Activated CD8-positive, alpha-beta T cell treated with anti-CD3 and anti-CD28 coated beads, Interleukin-2, amount 10 ng/mL, durations not matched to agents 7 days and 5 days (primary cell): ENCODE measurements around the gene FAM229A. TPM values are rescaled to one million over a fixed set of nuclear protein-coding genes. Genes with fewer than 3 reads are reported as not detected.

ENCODE experiments used
- ATAC-seq: fragments of 150-1000 bp; cut with Tn5 transposase; one replicate; pipeline ENCODE4 v1.10.0; 2021; ENCODE audit warnings: moderate library complexity
- CTCF ChIA-PET: fragments of 350-600 bp; sonication (Branson Sonifier 250); formaldehyde crosslinking; loops from one replicate; lab custom pipeline; 2021; ENCODE audit warnings: antibody characterized with exemption; lab: Charles Lee
- POLR2A ChIA-PET: fragments of 350-600 bp; sonication (Branson Sonifier 250); formaldehyde crosslinking; loops from one replicate; lab custom pipeline; 2021; ENCODE audit warnings: antibody characterized with exemption; lab: Charles Lee
- DNase-seq: peaks from one replicate; pipeline ENCODE4 v3.0.0-alpha.2; 2020
- H3K27ac Mint-ChIP-seq: one replicate; pipeline ENCODE4 v1.8.0; 2021; ENCODE audit warnings: mild to moderate bottlenecking, mixed read lengths
- H3K27me3 Mint-ChIP-seq: one replicate; pipeline ENCODE4 v1.8.0; 2021; ENCODE audit warnings: low read depth, mixed read lengths
- H3K36me3 Mint-ChIP-seq: one replicate; pipeline ENCODE4 v1.8.0; 2021; ENCODE audit warnings: low read depth, mixed read lengths
- H3K4me1 Mint-ChIP-seq: one replicate; pipeline ENCODE4 v1.8.0; 2021; ENCODE audit warnings: low read depth, mixed read lengths
- H3K4me3 Mint-ChIP-seq: one replicate; pipeline ENCODE4 v1.8.0; 2021; ENCODE audit warnings: mild to moderate bottlenecking, mixed read lengths
- H3K9me3 Mint-ChIP-seq: one replicate; pipeline ENCODE4 v1.8.0; 2022; ENCODE audit warnings: mixed read lengths; ENCODE audit not compliant: insufficient read depth
- total RNA-seq, 2 experiments: library from RNA; stranded (reverse); gene quantifications; one replicate each; pipeline ENCODE4 v1.2.3, GENCODE V29; 2021

Gene FAM229A
- total RNA-seq, 2 experiments from 2014 or later, result 2.6 to 3.2 TPM

GRCh38 chr1:32335790-32336590 lies 26.3 kb downstream of the FAM229A start, which contains the start of gene MARCKSL1:
Gene MARCKSL1 (minus strand): TSS chr1:32336233. CDS start chr1:32336033, 200 bp downstream.
- H3K4me1 Mint-ChIP-seq, result peaks cover 40% of the 10 kb centered on the region
- POLR2A ChIA-PET, result interaction anchor here (0.6 to 3.0 kb wide), 22 partner anchors 9 to 646 kb away, joined by 3 to 15 read pairs (median 4); partner anchors contain the start of genes BSDC1, EIF3I, HDAC1 and IQCC
- peak; percentile 85 for DNase-seq
- ATAC-seq, result peak; percentile 66
- peaks cover 3% of the 10 kb centered on the region for H3K27me3 Mint-ChIP-seq
- CTCF ChIA-PET, result interaction anchor here (1.1 to 3.4 kb wide), 11 partner anchors 9 to 120 kb away, joined by 3 to 21 read pairs (median 7); partner anchors contain the start of genes BSDC1 and LCK
- peak within 1 kb of the TSS; percentile 81 for H3K4me3 Mint-ChIP-seq
- H3K9me3 Mint-ChIP-seq, result no peaks in the 10 kb centered on the region
- H3K36me3 Mint-ChIP-seq, result peaks cover 30% of the 10 kb centered on the region
- H3K27ac Mint-ChIP-seq, result peak within 1 kb of the TSS; percentile 53

- ChIA-PET CTCF (interaction anchor here (1.1 to 3.4 kb wide), 8 partner anchors 9 to 120 kb away, joined by 4 to 21 read pairs (median 8); partner anchors contain the start of genes BSDC1 and LCK), POLR2A (interaction anchor here (0.6 to 3.0 kb wide), 15 partner anchors 8 to 130 kb away, joined by 3 to 15 read pairs (median 6); partner anchors contain the start of genes BSDC1, EIF3I, HDAC1 and IQCC)
- Mint-ChIP-seq H3K36me3 (peaks cover 35% of the 10 kb centered on the region), H3K27ac (no peak overlapping the region), H3K27me3 (peaks cover 3% of the 10 kb centered on the region), H3K4me3 (peak overlapping the region; percentile 81), H3K9me3 (no peaks in the 10 kb centered on the region), H3K4me1 (peaks cover 40% of the 10 kb centered on the region)
- DNase-seq (no peak), ATAC-seq (peak; percentile 29)
Measured at GRCh38 chr1:32335535-32335789, 26.8 kb downstream of the FAM229A start.

- POLR2A ChIA-PET, result interaction anchor here (1.0 to 3.0 kb wide), 9 partner anchors 10 to 129 kb away, joined by 3 to 14 read pairs (median 7); partner anchors contain the start of genes EIF3I, HDAC1, IQCC and TMEM234
- CTCF ChIA-PET, result interaction anchor here (1.0 to 3.4 kb wide), 8 partner anchors 10 to 119 kb away, joined by 4 to 21 read pairs (median 8); partner anchors contain the start of genes BSDC1 and LCK
- peak; percentile 54 for ATAC-seq
- Mint-ChIP-seq H3K4me1 (peaks cover 40% of the 10 kb centered on the region), H3K9me3 (no peaks in the 10 kb centered on the region), H3K27me3 (peaks cover 3% of the 10 kb centered on the region), H3K36me3 (peaks cover 38% of the 10 kb centered on the region), H3K4me3 (peak overlapping the region; percentile 81), H3K27ac (peak overlapping the region; percentile 53)
- DNase-seq, result peak; percentile 64
Measured at GRCh38 chr1:32334864-32335534, 27.3 kb downstream of the FAM229A start.

GRCh38 chr1:32334274-32334861 lies 27.9 kb downstream of the FAM229A start:
- POLR2A ChIA-PET, result interaction anchor here (0.6 to 1.0 kb wide), 2 partner anchors 42 to 82 kb away, joined by 3 to 4 read pairs; no protein-coding TSS in a partner anchor

GRCh38 chr1:32333251-32333963 lies 28.9 kb downstream of the FAM229A start:
- no peak for ATAC-seq
- Mint-ChIP-seq H3K27ac (peak overlapping the region; percentile 44), H3K9me3 (no peaks in the 10 kb centered on the region), H3K4me3 (peak overlapping the region; percentile 3), H3K27me3 (no peaks in the 10 kb centered on the region), H3K4me1 (peaks cover 34% of the 10 kb centered on the region), H3K36me3 (peaks cover 52% of the 10 kb centered on the region)
- no peak for DNase-seq
- ChIA-PET POLR2A (interaction anchor here (1.0 to 1.3 kb wide), 4 partner anchors 10 to 123 kb away, joined by 3 to 4 read pairs (median 4); no protein-coding TSS in a partner anchor), CTCF (interaction anchor here (0.6 to 1.7 kb wide), 5 partner anchors 9 to 312 kb away, joined by 3 to 7 read pairs (median 3); no protein-coding TSS in a partner anchor)

More at GRCh38 chr1:32334274-32334861, 27.9 kb downstream of the FAM229A start:
- Mint-ChIP-seq H3K9me3 (no peaks in the 10 kb centered on the region), H3K36me3 (peaks cover 42% of the 10 kb centered on the region), H3K27ac (peak overlapping the region; percentile 53), H3K27me3 (peaks cover 3% of the 10 kb centered on the region), H3K4me1 (peaks cover 39% of the 10 kb centered on the region), H3K4me3 (peak overlapping the region; percentile 81)
- DNase-seq (no peak), ATAC-seq (no peak)
- CTCF ChIA-PET, result interaction anchor here (0.7 to 1.0 kb wide), 2 partner anchors 38 to 119 kb away, joined by 3 to 4 read pairs; no protein-coding TSS in a partner anchor

GRCh38 chr1:32332290-32333079 lies 29.8 kb downstream of the FAM229A start:
- H3K4me3 Mint-ChIP-seq, result no peak overlapping the region
- H3K9me3 Mint-ChIP-seq, result no peaks in the 10 kb centered on the region
- no peak for DNase-seq
- peaks cover 61% of the 10 kb centered on the region for H3K36me3 Mint-ChIP-seq
- ChIA-PET POLR2A (interaction anchor here (1.0 to 2.2 kb wide), 5 partner anchors 9 to 122 kb away, joined by 3 to 6 read pairs (median 4); no protein-coding TSS in a partner anchor), CTCF (interaction anchor here (0.6 to 1.7 kb wide), 5 partner anchors 27 to 311 kb away, joined by 3 to 7 read pairs (median 3); no protein-coding TSS in a partner anchor)
- H3K27me3 Mint-ChIP-seq, result no peaks in the 10 kb centered on the region
- no peak for ATAC-seq
- peaks cover 26% of the 10 kb centered on the region for H3K4me1 Mint-ChIP-seq
- H3K27ac Mint-ChIP-seq, result no peak overlapping the region

- no peaks in the 10 kb centered on the region for H3K27me3 Mint-ChIP-seq
- ChIA-PET POLR2A (interaction anchor here (2.2 kb wide), 1 partner anchor 10 kb away, joined by 6 read pairs; no protein-coding TSS in a partner anchor), CTCF (interaction anchor here (1.0 kb wide), 1 partner anchor 28 kb away, joined by 4 read pairs; no protein-coding TSS in a partner anchor)
- DNase-seq (no peak), ATAC-seq (no peak)
- H3K9me3 Mint-ChIP-seq, result no peaks in the 10 kb centered on the region
- peaks cover 17% of the 10 kb centered on the region for H3K4me1 Mint-ChIP-seq
- no peak overlapping the region for H3K27ac Mint-ChIP-seq
- H3K36me3 Mint-ChIP-seq, result peaks cover 68% of the 10 kb centered on the region
- H3K4me3 Mint-ChIP-seq, result no peak overlapping the region
Measured at GRCh38 chr1:32331549-32331948, 30.7 kb downstream of the FAM229A start.

GRCh38 chr1:32330558-32331151 lies 31.6 kb downstream of the FAM229A start:
- DNase-seq, result no peak
- peaks cover 70% of the 10 kb centered on the region for H3K36me3 Mint-ChIP-seq
- H3K4me1 Mint-ChIP-seq, result peaks cover 17% of the 10 kb centered on the region
- H3K27me3 Mint-ChIP-seq, result no peaks in the 10 kb centered on the region
- no peak overlapping the region for H3K4me3 Mint-ChIP-seq
- peak overlapping the region; percentile 1 for H3K27ac Mint-ChIP-seq
- ChIA-PET CTCF (no interaction called here), POLR2A (interaction anchor here (0.6 to 2.2 kb wide), 2 partner anchors 9 to 13 kb away, joined by 3 to 6 read pairs; no protein-coding TSS in a partner anchor)
- ATAC-seq, result no peak
- no peaks in the 10 kb centered on the region for H3K9me3 Mint-ChIP-seq

GRCh38 chr1:32329931-32330466 lies 32.3 kb downstream of the FAM229A start:
- Mint-ChIP-seq H3K4me3 (no peak overlapping the region), H3K9me3 (no peaks in the 10 kb centered on the region), H3K27ac (peak overlapping the region; percentile 5), H3K27me3 (no peaks in the 10 kb centered on the region), H3K36me3 (peaks cover 76% of the 10 kb centered on the region), H3K4me1 (peaks cover 17% of the 10 kb centered on the region)
- DNase-seq (no peak), ATAC-seq (no peak)
- ChIA-PET CTCF (no interaction called here), POLR2A (interaction anchor here (2.2 kb wide), 1 partner anchor 8 kb away, joined by 6 read pairs; no protein-coding TSS in a partner anchor)
